Measurements from ENCODE around the gene SIRT7.

Gene SIRT7

DNA sequence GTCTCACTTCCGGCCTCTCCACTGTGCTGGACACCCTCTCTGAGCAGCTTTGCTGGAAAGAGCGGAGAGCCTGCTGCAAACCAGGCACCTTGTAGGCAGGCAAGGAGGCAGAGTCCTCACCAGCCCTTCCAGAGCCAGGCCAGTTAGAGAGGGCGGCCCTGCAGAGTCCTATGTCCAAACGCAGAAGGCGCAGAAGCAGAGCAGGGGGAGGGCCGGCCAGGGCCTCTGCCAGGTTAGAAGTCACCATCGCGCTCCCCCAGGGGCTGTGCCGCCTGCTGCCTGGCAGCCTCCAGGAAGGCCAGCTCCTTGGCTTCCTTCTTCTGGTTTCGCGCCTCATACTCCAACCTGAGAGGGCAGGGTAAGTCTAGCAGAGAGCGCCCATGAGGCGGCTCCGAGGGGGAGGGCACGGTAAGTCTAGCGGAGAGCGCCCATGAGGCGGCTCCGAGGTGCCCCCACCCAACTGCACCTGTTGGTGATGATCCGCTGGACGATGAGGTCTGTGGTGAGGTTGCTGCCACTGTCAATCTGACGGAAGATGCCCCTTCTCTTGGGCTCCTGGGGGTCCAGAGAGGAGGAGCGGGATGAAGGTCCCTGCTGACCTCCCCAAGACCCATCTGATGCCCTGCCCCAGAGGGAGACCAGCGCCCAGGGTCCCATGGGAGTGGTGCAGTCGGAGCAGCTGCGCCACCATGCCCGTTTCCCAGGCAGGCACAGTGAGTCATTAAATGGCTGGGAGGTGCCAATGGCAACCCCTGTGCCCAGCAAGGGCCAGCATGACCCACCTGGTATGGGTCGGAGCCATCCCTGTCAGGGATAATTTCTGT lies 13.2 kb downstream of the SIRT7 start:
- no peaks in the 10 kb centered on the region for H3K27me3 ChIP-seq (ENCODE audit: insufficient read depth, low read depth, severe bottlenecking)
- no peak overlapping the region for H3K4me3 ChIP-seq (ENCODE audit: low read depth, low read length)
- H3K27ac ChIP-seq: no peak overlapping the region
- H3K36me3 ChIP-seq: peaks cover 61% of the 10 kb centered on the region
- no peak for DNase-seq
- H3K9me3 ChIP-seq (ENCODE audit: severe bottlenecking): no peaks in the 10 kb centered on the region
- TF ChIP-seq, protein P1, sequence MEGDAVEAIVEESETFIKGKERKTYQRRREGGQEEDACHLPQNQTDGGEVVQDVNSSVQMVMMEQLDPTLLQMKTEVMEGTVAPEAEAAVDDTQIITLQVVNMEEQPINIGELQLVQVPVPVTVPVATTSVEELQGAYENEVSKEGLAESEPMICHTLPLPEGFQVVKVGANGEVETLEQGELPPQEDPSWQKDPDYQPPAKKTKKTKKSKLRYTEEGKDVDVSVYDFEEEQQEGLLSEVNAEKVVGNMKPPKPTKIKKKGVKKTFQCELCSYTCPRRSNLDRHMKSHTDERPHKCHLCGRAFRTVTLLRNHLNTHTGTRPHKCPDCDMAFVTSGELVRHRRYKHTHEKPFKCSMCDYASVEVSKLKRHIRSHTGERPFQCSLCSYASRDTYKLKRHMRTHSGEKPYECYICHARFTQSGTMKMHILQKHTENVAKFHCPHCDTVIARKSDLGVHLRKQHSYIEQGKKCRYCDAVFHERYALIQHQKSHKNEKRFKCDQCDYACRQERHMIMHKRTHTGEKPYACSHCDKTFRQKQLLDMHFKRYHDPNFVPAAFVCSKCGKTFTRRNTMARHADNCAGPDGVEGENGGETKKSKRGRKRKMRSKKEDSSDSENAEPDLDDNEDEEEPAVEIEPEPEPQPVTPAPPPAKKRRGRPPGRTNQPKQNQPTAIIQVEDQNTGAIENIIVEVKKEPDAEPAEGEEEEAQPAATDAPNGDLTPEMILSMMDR (IDR thresholded peaks at IDR 0.05; ENCODE audit: low read depth, low read length): no peak

DNA sequence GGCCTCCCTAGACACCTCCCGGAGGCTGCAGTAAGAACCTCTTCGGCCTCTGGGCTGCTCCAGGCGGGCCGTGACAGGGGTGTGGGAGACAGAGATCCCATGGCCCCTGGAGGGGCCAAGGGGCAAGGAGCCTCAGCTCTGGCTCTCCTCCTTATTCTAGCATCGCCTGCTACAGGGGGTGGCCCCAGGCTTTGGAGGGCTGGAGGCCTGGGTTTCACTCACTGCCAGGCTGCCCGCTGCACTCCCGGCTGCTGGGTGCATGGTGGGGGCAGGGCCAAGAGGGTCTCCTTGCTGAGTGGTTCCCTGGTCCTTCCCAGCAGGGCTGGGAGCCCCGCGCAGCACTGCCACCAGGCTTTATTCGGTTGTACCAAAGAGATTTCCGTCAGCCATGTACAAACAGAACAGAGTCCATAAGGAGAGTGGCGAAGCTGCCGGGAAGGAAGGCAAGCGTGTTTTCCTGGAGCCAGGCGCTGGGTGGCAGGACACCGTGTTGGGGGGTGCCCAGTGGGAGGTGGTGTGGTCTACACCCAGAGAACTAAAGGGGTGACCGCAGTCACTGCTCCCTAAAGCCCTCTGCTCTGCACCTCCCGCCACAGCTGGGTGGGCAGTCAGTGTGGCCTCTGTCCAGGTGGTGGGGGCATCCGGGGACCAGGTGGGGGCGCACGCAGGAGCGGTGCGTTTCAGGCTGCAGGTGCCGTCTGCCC lies 13.9 kb downstream of the SIRT7 start:
- TF ChIP-seq, protein P1 (IDR thresholded peaks at IDR 0.05; ENCODE audit: low read depth, low read length): no peak
- Histone ChIP-seq H3K4me3 (ENCODE audit: low read depth, low read length) (no peak overlapping the region), H3K27me3 (ENCODE audit: insufficient read depth, low read depth, severe bottlenecking) (no peaks in the 10 kb centered on the region), H3K9me3 (ENCODE audit: severe bottlenecking) (no peaks in the 10 kb centered on the region), H3K27ac (no peak overlapping the region), H3K36me3 (peaks cover 66% of the 10 kb centered on the region)
- DNase-seq: no peak

DNA sequence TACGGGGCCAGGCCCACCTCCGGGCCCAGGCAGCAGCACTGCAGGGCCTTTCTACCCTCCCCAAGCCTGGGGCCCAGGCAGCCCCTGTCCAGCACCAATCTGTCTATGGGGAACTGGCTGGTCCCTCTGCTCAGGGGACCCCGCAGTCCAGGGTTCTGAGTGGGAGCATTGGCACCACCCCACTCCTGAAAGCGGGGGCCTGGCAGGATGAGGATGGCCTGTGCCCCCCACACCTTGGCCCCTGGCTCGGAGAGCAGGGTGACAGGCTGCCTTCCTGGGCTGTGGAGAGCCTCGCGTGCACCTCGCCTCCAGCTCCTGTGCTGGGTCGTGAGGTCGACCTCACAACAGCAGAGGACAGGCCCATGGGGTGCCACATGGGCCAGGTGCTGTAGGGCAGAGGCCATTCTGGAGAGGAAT lies 14.6 kb downstream of the SIRT7 start:
- H3K36me3 ChIP-seq: peaks cover 66% of the 10 kb centered on the region
- H3K27me3 ChIP-seq (ENCODE audit: insufficient read depth, low read depth, severe bottlenecking): no peaks in the 10 kb centered on the region
- no peaks in the 10 kb centered on the region for H3K9me3 ChIP-seq (ENCODE audit: severe bottlenecking)
- TF ChIP-seq, protein P1 (IDR thresholded peaks at IDR 0.05; ENCODE audit: low read depth, low read length): no peak
- DNase-seq: no peak
- H3K27ac ChIP-seq: no peak overlapping the region
- no peak overlapping the region for H3K4me3 ChIP-seq (ENCODE audit: low read depth, low read length)

DNA sequence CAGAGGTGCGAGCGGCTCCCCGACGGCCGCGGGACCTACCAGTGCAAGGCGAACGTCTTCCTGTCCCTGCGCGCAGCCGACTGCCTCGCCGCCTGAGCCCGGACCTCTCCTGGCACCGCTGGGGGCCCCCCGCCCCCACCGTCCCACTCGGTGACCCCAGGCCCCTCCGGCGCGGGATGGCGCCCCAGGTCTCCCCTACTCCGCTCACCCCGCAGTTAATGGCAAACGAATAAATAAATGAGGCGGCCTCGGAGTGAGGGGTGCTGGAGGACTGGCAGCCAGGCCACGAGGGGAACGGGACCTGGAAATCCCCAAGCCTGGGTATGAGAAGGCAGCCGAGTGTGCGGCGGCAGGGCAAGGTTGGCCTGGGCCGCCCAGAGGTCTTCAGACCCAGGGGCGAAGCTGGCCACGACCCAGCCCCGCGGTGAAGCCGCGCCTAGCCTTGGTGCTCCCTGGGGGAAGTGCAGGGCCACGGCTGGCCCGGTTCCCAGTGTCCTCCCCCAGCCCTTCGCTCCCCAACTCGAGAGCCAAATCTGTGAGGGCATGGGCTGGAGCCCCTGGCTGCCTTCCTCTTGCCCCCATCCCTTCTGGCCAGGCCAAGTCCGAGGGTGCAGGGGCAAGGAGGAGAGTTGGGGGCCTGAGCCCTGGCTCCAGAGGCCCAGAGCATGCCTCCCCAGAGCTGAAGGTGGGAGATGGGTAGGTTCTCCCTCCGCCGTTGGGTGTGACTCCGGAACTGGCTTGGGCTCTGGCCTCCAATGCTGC lies 15.1 kb downstream of the SIRT7 start:
- Histone ChIP-seq H3K4me3 (ENCODE audit: low read depth, low read length) (no peak overlapping the region), H3K36me3 (peaks cover 66% of the 10 kb centered on the region), H3K27me3 (ENCODE audit: insufficient read depth, low read depth, severe bottlenecking) (no peaks in the 10 kb centered on the region), H3K9me3 (ENCODE audit: severe bottlenecking) (no peaks in the 10 kb centered on the region), H3K27ac (no peak overlapping the region)
- TF ChIP-seq, protein P1 (IDR thresholded peaks at IDR 0.05; ENCODE audit: low read depth, low read length): no peak
- DNase-seq: no peak

DNA sequence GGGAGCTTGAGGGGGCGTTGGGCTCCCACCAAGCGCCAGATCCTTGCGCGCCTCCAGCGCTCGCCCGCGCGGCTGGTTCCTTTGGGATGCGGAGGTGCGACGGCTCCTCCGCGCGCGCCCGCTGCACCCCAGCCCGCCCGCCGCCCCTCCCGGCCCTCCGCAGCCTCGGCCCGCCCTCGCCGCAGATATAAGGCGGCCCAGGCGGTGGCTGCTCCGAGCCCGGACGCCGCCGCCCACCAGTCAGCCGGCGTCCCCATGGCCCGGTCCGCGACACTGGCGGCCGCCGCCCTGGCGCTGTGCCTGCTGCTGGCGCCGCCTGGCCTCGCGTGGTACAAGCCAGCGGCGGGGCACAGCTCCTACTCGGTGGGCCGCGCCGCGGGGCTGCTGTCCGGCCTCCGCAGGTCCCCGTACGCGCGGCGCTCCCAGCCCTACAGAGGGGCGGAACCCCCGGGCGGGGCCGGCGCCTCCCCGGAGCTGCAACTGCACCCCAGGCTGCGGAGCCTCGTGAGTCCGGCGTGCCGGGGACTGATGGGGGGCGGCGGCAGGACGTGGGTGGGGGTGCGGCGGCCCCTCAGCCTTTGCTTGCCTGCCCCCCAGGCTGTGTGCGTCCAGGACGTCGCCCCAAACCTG lies 15.8 kb downstream of the SIRT7 start, which contains the start of gene NPB:
Gene NPB (plus strand): TSS at position 216 of the 630 bp plus-strand sequence. CDS start 40 bp downstream, at position 256.
- peaks cover 71% of the 10 kb centered on the region for H3K36me3 ChIP-seq
- H3K27ac ChIP-seq: no peak within 1 kb of the TSS
- no peaks in the 10 kb centered on the region for H3K27me3 ChIP-seq (ENCODE audit: insufficient read depth, low read depth, severe bottlenecking)
- TF ChIP-seq, protein P1 (IDR thresholded peaks at IDR 0.05; ENCODE audit: low read depth, low read length): no peak
- no peak within 1 kb of the TSS for H3K4me3 ChIP-seq (ENCODE audit: low read depth, low read length)
- no peaks in the 10 kb centered on the region for H3K9me3 ChIP-seq (ENCODE audit: severe bottlenecking)
- no peak for DNase-seq
